Kidney (tissue), 14 donors: Measurements from ENCODE around the gene C18orf63. TPM values are rescaled to one million over a fixed set of nuclear protein-coding genes. Genes with fewer than 3 reads are reported as not detected.

Source experiments
- DNase-seq, 5 donors: peaks; one replicate each; pipeline ENCODE4 v3.0.0-alpha.2; 2013 to 2020
- FAIRE-seq: peaks from 2 replicates; lab custom pipeline; 2012; peaks lifted over from hg19 to GRCh38; lab: Jason Lieb, UNC
- H3K27ac ChIP-seq, 2 donors: one replicate each; pipeline ENCODE4 v1.7.0; 2013; ENCODE audit warnings: low read depth in 2 of 2, low read length in 2 of 2, inconsistent platforms in 1 of 2
- H3K27me3 ChIP-seq: one replicate; pipeline ENCODE4 v1.7.1; 2013; ENCODE audit warnings: low read length, inconsistent platforms; ENCODE audit not compliant: control insufficient read depth, insufficient read depth
- H3K36me3 ChIP-seq, 3 donors: one replicate each; pipeline versions ENCODE4 v1.7.0 to v1.7.1; 2013; ENCODE audit warnings: low read length in 3 of 3, control low read depth in 1 of 3, inconsistent platforms in 1 of 3; ENCODE audit not compliant: insufficient read depth in 3 of 3, control insufficient read depth in 2 of 3
- H3K4me1 ChIP-seq, 3 donors: one replicate each; pipeline versions ENCODE4 v1.7.0 to v1.7.1; 2013; ENCODE audit warnings: low read length in 3 of 3, inconsistent platforms in 1 of 3, low read depth in 1 of 3; ENCODE audit not compliant: control insufficient read depth in 2 of 3, insufficient read depth in 2 of 3
- H3K4me3 ChIP-seq, 3 donors: one replicate each; pipeline versions ENCODE4 v1.7.0 to v1.8.1; 2013; ENCODE audit warnings: low read length in 3 of 3, control low read depth in 1 of 3, inconsistent platforms in 1 of 3
- H3K9ac ChIP-seq, 3 donors: one replicate each; pipeline versions ENCODE4 v1.7.0 to v1.7.1; 2013; ENCODE audit warnings: low read length in 3 of 3, control low read depth in 1 of 3, inconsistent platforms in 1 of 3
- H3K9me3 ChIP-seq, 3 donors: one replicate each; pipeline versions ENCODE4 v1.7.0 to v1.7.1; 2013; ENCODE audit warnings: low read length in 3 of 3, control low read depth in 1 of 3, inconsistent platforms in 1 of 3; ENCODE audit not compliant: control insufficient read depth in 2 of 3, insufficient read depth in 1 of 3
- intact Hi-C: fragments of 100-400 bp; cut with DNase I; formaldehyde crosslinking; loops from one replicate; pipeline ENCODE4 v1.11.1; 2022
- polyA plus RNA-seq: library from polyadenylated mRNA; stranded (reverse); fragments of 350-450 nt; fragmentation: Illumina TruSeq; extraction: RNeasy Lipid Tissue Mini Kit (QIAGEN cat#74804); gene quantifications from one replicate; pipeline ENCODE4 v1.2.3, GENCODE V29; 2014; ENCODE audit warnings: low read depth, low replicate concordance; ENCODE audit not compliant: insufficient read depth
- total RNA-seq: library from RNA; stranded (reverse); fragmentation: NEBNext Ultra II Directional; extraction: Animal tissue kit (Norgen Biotek cat#: 25700); gene quantifications from one replicate; pipeline ENCODE4 v1.2.1, GENCODE V29; 2021
- TF ChIP-seq, protein P1 (sequence below): IDR thresholded peaks from 3 replicates; pipeline ENCODE4 v1.5.1; 2012; ENCODE audit warnings: mild to moderate bottlenecking, moderate library complexity, borderline replicate concordance; ENCODE audit not compliant: insufficient read depth; ENCODE audit errors: extremely low read depth
- donor health status: control.
- donor health status: control.
- donor health status: control.
- donor health status: control.
- donor health status: control.
- donor health status: DM: yes; HTN: yes; CAD: no.
- donor health status: Normal renal cell carcinoma (clear cell type).

Gene C18orf63
- total and polyA plus RNA-seq, 2 donors from 2014 or later: not detected

DNA sequence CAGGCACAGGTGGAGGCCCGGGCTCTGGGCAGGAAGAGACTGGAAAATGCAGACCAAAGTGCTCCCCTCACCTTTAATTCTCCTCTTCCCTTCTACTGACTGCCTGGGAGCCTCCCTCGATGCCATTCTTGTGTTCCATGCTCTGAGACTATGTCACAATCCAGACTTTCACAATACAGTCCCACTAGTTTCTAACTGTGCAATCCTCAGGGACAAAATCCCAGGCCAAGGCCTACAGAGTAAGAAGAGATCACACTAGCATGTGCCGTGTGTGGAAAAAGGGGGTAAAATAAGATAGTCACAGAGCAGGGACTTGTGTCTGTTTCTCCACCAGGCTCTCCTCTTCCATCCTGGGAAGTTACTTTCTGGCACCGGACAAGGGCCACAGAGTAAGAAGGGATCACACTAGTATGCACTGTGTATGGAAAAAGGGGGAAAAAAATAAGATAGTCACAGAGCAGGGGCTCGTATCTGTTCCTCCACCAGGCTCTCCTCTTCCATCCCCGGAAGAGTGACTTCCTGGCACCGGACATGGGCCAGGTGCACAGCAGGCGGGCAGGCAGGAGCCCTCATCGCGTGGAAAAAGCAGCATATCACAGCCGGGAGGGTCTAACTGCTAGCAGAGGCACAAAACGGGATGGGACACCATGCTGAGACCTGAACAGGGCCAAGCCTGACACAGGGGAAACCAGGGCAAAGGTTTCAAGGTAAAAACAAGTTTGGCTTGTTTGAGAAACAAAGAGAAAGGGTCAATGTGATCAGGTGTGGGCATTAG, 33.5 kb upstream of the C18orf63 start:
- Histone ChIP-seq H3K4me1 (peaks cover 0 to 66% (median 65%) of the 10 kb centered on the region in 3 donors), H3K27ac (peak overlapping the region; percentile 53 to 85), H3K9ac (peak overlapping the region in 2 of 3 donors; percentile 33 to 73), H3K27me3 (no peaks in the 10 kb centered on the region), H3K9me3 (no peaks in the 10 kb centered on the region), H3K4me3 (peak overlapping the region in 2 of 3 donors; percentile 2 to 28), H3K36me3 (peaks cover 0 to 18% (median 10%) of the 10 kb centered on the region in 3 donors)
- no peak for DNase-seq
- intact Hi-C loops: loop anchor here (5.0 kb wide), 1 partner anchor 35 kb away; no protein-coding TSS in a partner anchor
- no peak for FAIRE-seq
- TF ChIP-seq, protein P1, sequence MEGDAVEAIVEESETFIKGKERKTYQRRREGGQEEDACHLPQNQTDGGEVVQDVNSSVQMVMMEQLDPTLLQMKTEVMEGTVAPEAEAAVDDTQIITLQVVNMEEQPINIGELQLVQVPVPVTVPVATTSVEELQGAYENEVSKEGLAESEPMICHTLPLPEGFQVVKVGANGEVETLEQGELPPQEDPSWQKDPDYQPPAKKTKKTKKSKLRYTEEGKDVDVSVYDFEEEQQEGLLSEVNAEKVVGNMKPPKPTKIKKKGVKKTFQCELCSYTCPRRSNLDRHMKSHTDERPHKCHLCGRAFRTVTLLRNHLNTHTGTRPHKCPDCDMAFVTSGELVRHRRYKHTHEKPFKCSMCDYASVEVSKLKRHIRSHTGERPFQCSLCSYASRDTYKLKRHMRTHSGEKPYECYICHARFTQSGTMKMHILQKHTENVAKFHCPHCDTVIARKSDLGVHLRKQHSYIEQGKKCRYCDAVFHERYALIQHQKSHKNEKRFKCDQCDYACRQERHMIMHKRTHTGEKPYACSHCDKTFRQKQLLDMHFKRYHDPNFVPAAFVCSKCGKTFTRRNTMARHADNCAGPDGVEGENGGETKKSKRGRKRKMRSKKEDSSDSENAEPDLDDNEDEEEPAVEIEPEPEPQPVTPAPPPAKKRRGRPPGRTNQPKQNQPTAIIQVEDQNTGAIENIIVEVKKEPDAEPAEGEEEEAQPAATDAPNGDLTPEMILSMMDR: no peak

DNA sequence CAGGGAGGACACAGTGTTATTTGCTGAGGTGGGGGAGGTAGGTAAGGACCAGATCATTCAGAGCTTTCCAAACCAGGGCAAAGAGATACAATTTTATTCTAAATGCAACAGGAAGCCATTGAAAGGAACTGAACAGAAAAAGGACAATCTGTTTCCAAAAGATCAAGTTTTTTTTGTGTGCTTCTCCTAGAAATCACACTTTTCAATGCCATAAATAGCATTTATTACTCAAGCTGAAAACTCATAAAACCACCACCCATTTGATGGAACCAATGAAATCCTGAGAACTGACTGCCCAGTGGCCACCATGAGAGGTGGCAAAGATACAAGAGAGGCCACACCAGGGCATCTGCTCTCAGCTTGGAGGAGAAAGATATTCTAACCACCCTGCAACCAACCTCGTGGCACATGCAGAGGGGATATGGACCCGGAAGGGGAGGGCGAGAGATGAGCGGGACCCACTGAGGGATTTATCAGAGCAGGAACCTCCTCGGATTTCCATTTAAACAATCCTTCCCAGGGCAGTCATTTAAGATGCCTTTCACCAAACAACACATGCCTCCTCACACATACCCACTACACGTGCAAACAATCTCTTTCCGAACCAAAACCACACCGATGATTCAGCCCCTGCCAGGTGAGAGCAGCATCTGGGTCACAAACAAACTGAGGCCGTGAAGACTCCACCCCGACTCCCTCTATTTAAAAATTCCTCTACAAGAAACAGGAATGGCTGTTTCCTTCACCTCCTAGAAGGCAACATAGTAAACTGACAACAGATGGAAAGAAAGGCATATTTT, 32.7 kb upstream of the C18orf63 start:
- no peak for FAIRE-seq
- H3K27me3 ChIP-seq: no peaks in the 10 kb centered on the region
- H3K4me3 ChIP-seq: peak overlapping the region in 2 of 3 donors; percentile 28 to 33
- peaks cover 0 to 63% (median 59%) of the 10 kb centered on the region in 3 donors for H3K4me1 ChIP-seq
- TF ChIP-seq, protein P1: no peak
- peak overlapping the region in 2 of 3 donors; percentile 33 to 73 for H3K9ac ChIP-seq
- peak overlapping the region; percentile 35 to 85 for H3K27ac ChIP-seq
- H3K36me3 ChIP-seq: peaks cover 0 to 16% (median 5%) of the 10 kb centered on the region in 3 donors
- H3K9me3 ChIP-seq: no peaks in the 10 kb centered on the region
- no peak for DNase-seq
- intact Hi-C loops: loop anchor here (5.0 kb wide), 1 partner anchor 36 kb away; no protein-coding TSS in a partner anchor

DNA sequence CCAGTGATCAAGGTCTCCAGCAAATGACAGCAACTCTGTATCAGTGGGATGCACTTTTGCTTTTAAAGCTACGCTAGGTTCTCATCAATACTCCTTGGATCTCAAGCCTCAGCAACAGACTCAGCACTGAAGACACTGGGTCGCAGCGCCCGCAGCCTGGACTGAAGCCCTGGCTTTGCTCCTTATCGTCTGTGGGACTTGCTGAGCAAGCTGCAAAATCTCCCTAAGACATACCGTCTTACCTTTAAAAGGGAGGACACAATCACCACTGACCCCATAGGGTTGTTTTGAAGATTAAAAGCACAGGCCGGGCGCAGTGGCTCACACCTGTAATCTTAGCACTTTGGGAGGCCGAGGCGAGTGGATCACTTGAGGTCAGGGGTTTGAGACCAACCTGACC, 32.0 kb upstream of the C18orf63 start:
- Histone ChIP-seq H3K4me1 (peaks cover 0 to 58% (median 57%) of the 10 kb centered on the region in 3 donors), H3K27ac (peak overlapping the region; percentile 27 to 85), H3K36me3 (peaks cover 0 to 14% (median 5%) of the 10 kb centered on the region in 3 donors), H3K9ac (peak overlapping the region in 2 of 3 donors; percentile 8 to 17), H3K27me3 (no peaks in the 10 kb centered on the region), H3K4me3 (peak overlapping the region in 1 of 3 donors; percentile 33), H3K9me3 (no peaks in the 10 kb centered on the region)
- no peak for DNase-seq
- intact Hi-C loops: loop anchor here (5.0 kb wide), 1 partner anchor 36 kb away; no protein-coding TSS in a partner anchor
- FAIRE-seq: no peak
- TF ChIP-seq, protein P1: no peak
